Thymus (tissue), 11 donors: ENCODE measurements around the gene DNAJC22. TPM values are rescaled to one million over a fixed set of nuclear protein-coding genes. Genes with fewer than 3 reads are reported as not detected.
A peak's percentile ranks its signal among the peaks of the same experiment; 100 is the strongest.
"Not testable (repeated sequence)": the region's sequence is repeated elsewhere in the genome, so short reads cannot be mapped to it uniquely, and the experiment has no call there.

Source experiments
- DNase-seq, 9 donors: peaks; one replicate each; pipeline ENCODE4 v3.0.0-alpha.2; 2013; ENCODE audit warnings: low spot score in 9 of 9, low read depth in 6 of 9, missing footprints in 1 of 9
- H3K27ac ChIP-seq, 2 donors: one replicate each; pipeline ENCODE4 v1.5.1; 2013; ENCODE audit warnings: control low read depth in 1 of 2, low read depth in 1 of 2, low read length in 1 of 2, mild to moderate bottlenecking in 1 of 2, moderate library complexity in 1 of 2
- H3K27me3 ChIP-seq, 2 donors: one replicate each; pipeline ENCODE4 v1.5.1; 2013; ENCODE audit warnings: low read length in 1 of 2; ENCODE audit not compliant: control insufficient read depth in 2 of 2, insufficient read depth in 1 of 2
- H3K36me3 ChIP-seq, 2 donors: one replicate each; pipeline ENCODE4 v1.5.1; 2013; ENCODE audit warnings: low read length in 1 of 2, mild to moderate bottlenecking in 1 of 2, moderate library complexity in 1 of 2; ENCODE audit not compliant: control insufficient read depth in 2 of 2, insufficient read depth in 2 of 2
- H3K4me1 ChIP-seq, 2 donors: one replicate each; pipeline ENCODE4 v1.5.1; 2013; ENCODE audit warnings: low read length in 2 of 2; ENCODE audit not compliant: control insufficient read depth in 2 of 2, insufficient read depth in 2 of 2
- H3K4me3 ChIP-seq, 2 donors: one replicate each; pipeline ENCODE4 v1.5.1; 2013; ENCODE audit warnings: low read length in 2 of 2, control low read depth in 1 of 2, mild to moderate bottlenecking in 1 of 2
- H3K9me3 ChIP-seq, 2 donors: one replicate each; pipeline ENCODE4 v1.5.1; 2013; ENCODE audit warnings: low read length in 1 of 2, mild to moderate bottlenecking in 1 of 2; ENCODE audit not compliant: control insufficient read depth in 2 of 2, insufficient read depth in 1 of 2
- WGBS: extraction: QIAGEN DNeasy Blood & Tissue Kit; methylation state at CpG from one replicate; pipeline ENCODE4 v1.1.7; 2013; 5-methylcytosine and 5-hydroxymethylcytosine counted together
- polyA plus RNA-seq: library from polyadenylated mRNA; stranded (reverse); fragments of 200-250 nt; gene quantifications from one replicate; pipeline ENCODE4 v1.2.3, GENCODE V29; 2013
- total RNA-seq: library from RNA; stranded (reverse); fragments of 120-200 nt; gene quantifications from one replicate; pipeline ENCODE4 v1.2.4, GENCODE V29; 2013
- donor health status: healthy.

DNAJC22 gene
- total and polyA plus RNA-seq, 2 donors, result 0.09 to 0.27 TPM

DNA sequence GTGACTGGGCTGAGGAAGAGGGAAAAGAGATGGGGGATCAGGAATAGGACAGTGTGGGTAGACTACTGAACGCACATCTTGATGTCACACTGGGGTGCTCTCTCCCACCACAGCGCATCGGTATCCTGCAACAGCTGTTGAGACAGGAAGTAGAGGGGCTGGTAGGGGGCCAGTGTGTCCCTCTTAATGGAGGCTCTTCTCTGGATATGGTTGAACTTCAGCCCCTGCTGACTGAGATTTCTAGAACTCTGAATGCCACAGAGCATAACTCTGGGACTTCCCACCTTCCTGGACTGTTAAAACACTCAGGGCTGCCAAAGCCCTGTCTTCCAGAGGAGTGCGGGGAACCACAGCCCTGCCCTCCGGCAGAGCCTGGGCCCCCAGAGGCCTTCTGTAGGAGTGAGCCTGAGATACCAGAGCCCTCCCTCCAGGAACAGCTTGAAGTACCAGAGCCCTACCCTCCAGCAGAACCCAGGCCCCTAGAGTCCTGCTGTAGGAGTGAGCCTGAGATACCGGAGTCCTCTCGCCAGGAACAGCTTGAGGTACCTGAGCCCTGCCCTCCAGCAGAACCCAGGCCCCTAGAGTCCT, 16.6 kb upstream of the DNAJC22 start:
- H3K36me3 ChIP-seq, result peaks cover 53 to 55% of the 10 kb centered on the region in 2 donors
- peaks cover 0 to 4% of the 10 kb centered on the region in 2 donors for H3K4me1 ChIP-seq
- WGBS, result 98% methylated on average over 7 of the region's 7 CpGs
- peaks cover 24 to 48% of the 10 kb centered on the region in 2 donors for H3K27me3 ChIP-seq
- H3K4me3 ChIP-seq, result no peak overlapping the region
- peaks cover 0 to 5% of the 10 kb centered on the region in 2 donors for H3K9me3 ChIP-seq
- DNase-seq, result no peak
- H3K27ac ChIP-seq, result no peak overlapping the region

DNA sequence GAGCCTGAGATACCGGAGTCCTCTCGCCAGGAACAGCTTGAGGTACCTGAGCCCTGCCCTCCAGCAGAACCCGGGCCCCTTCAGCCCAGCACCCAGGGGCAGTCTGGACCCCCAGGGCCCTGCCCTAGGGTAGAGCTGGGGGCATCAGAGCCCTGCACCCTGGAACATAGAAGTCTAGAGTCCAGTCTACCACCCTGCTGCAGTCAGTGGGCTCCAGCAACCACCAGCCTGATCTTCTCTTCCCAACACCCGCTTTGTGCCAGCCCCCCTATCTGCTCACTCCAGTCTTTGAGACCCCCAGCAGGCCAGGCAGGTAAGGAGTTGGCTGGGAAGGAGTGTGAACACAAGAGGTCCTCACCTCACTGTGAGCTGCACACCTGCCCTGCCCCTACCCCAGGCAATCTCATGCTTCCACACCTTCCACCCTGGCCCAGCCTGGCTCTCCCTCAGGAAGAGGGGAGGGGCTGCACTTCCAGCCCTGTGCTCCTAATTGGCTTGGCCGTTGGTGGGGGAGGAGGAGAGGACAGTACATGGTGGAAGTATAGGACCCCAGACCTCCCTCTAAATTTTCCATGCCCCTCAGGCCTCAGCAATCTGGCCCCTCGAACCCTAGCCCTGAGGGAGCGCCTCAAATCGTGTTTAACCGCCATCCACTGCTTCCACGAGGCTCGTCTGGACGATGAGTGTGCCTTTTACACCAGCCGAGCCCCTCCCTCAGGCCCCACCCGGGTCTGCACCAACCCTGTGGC, 15.9 kb upstream of the DNAJC22 start:
- Histone ChIP-seq H3K27me3 (peaks cover 31 to 55% of the 10 kb centered on the region in 2 donors), H3K27ac (no peak overlapping the region), H3K4me1 (peaks cover 0 to 4% of the 10 kb centered on the region in 2 donors), H3K36me3 (peaks cover 49% of the 10 kb centered on the region in 2 donors), H3K4me3 (no peak overlapping the region), H3K9me3 (peaks cover 0 to 5% of the 10 kb centered on the region in 2 donors)
- DNase-seq, result no peak
- WGBS, result 95% methylated on average over 14 of the region's 14 CpGs

DNA sequence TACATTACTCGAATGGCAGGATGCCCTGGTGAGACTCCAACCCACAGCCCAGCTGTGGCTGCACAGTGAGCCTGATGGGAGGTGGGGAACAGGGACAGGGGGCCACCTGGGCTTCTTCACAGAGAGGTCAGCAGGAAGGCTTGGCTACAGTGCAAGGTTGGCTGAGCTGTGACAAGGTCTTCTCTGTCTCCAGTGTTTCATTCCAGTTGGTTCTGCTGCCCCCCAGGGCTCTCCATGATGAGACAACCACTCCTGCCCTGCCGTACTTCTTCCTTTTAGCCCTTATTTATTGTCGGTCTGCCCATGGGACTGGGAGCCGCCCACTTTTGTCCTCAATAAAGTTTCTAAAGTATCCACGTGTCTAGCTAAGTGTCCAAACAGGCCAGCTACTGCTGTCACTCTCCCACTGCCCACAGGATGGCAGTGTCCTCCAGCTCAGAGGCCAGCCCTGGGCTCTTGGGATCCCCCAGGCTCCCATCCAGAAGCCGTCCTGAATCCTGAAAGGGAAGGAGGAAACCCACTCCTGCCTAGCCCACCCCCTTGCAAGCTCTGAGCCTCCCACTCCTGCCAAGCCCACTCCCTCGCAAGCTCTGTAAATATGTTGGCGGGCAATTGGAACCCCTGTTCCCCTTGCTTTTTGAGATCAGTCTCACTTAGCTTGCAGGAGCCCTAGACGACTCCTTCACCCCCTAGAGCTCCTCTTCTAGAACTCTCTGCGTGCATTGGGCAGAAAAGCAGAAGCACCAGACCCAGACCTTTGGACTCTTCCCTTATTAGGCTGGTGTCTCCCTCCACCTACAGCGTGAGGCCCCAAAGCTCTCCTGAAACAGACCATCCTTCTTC, 15.1 kb upstream of the DNAJC22 start:
- 88% methylated on average over 11 of the region's 11 CpGs for WGBS
- Histone ChIP-seq H3K4me1 (peaks cover 0 to 8% of the 10 kb centered on the region in 2 donors), H3K36me3 (peaks cover 41 to 46% of the 10 kb centered on the region in 2 donors), H3K27ac (no peak overlapping the region), H3K27me3 (peaks cover 39 to 63% of the 10 kb centered on the region in 2 donors), H3K9me3 (peaks cover 2 to 5% of the 10 kb centered on the region in 2 donors), H3K4me3 (no peak overlapping the region)
- DNase-seq, result no peak

GRCh38 chr12:49332441-49332861, 14.2 kb upstream of the DNAJC22 start:
- Histone ChIP-seq H3K27me3 (peaks cover 47 to 71% of the 10 kb centered on the region in 2 donors), H3K4me3 (no peak overlapping the region), H3K9me3 (peaks cover 2 to 11% of the 10 kb centered on the region in 2 donors), H3K4me1 (peaks cover 0 to 16% of the 10 kb centered on the region in 2 donors), H3K27ac (no peak overlapping the region), H3K36me3 (peaks cover 33 to 37% of the 10 kb centered on the region in 2 donors)
- 78% methylated on average over 17 of the region's 17 CpGs for WGBS
- DNase-seq, result no peak

DNA sequence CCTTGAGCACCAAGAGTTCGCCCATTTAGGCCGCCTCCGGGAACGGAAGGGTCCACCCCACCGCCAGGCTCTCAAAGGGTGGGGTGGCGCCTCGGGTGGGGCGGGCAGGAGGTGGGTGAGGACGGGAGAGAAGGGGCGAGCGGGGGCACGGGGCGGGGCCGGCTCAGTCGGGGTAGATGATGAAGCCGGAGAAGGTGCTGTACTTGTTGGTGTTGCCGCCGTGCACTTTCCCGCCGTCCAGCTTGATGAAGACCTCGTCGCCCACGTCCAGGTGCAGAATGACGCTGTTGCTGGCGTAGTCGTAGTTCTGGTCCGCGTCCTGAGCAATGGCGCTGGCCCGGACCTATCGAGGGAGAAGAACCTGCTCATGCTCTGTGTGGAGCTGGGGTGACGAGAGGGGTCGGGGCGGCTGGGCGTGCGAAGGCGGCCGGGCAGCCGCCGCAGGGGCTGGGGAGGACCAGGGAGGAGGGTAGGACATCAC, 13.8 kb upstream of the DNAJC22 start:
- H3K4me1 ChIP-seq, result peaks cover 0 to 21% of the 10 kb centered on the region in 2 donors
- peaks cover 29 to 34% of the 10 kb centered on the region in 2 donors for H3K36me3 ChIP-seq
- WGBS, result 25% methylated on average over 40 of the region's 40 CpGs
- peaks cover 52 to 76% of the 10 kb centered on the region in 2 donors for H3K27me3 ChIP-seq
- DNase-seq, result no peak
- peak overlapping the region in 1 of 2 donors; percentile 15 for H3K4me3 ChIP-seq
- peaks cover 2 to 11% of the 10 kb centered on the region in 2 donors for H3K9me3 ChIP-seq
- no peak overlapping the region for H3K27ac ChIP-seq

- 40% methylated on average over 21 of the region's 21 CpGs for WGBS
- Histone ChIP-seq H3K36me3 (peaks cover 24 to 30% of the 10 kb centered on the region in 2 donors), H3K4me1 (peaks cover 0 to 23% of the 10 kb centered on the region in 2 donors), H3K9me3 (peaks cover 2 to 11% of the 10 kb centered on the region in 2 donors), H3K27me3 (peaks cover 60 to 85% of the 10 kb centered on the region in 2 donors)
- not testable (repeated sequence) for DNase-seq, H3K27ac ChIP-seq, H3K4me3 ChIP-seq
These were observed 12.9 kb upstream of the DNAJC22 start for GRCh38 chr12:49333778-49334177.

DNA sequence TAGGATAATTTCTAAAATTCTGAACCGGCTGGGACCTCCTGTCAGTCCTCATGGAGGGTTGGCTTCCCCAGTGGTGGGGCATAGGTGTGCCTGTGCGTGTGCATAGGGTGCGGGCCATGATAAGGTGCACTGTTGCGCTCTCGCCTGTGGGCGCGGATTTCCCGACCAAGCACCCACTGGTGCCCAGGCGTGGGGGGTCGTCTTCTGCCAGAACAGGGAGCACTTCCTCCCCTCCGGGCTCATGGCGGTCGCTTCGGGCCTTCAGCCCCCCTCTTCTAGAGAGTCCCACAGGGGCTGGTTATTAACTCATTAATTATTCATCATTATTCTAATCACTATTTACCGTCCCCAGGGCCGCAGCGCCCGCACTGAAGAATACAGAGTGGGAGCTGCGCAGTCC, 12.5 kb upstream of the DNAJC22 start:
- Histone ChIP-seq H3K4me1 (peaks cover 0 to 23% of the 10 kb centered on the region in 2 donors), H3K27ac (no peak overlapping the region), H3K9me3 (peaks cover 2 to 11% of the 10 kb centered on the region in 2 donors), H3K36me3 (peaks cover 19 to 25% of the 10 kb centered on the region in 2 donors), H3K4me3 (no peak overlapping the region), H3K27me3 (peaks cover 65 to 89% of the 10 kb centered on the region in 2 donors)
- 29% methylated on average over 19 of the region's 19 CpGs for WGBS
- no peak for DNase-seq

GRCh38 chr12:49334681-49335080, 12.0 kb upstream of the DNAJC22 start:
- peaks cover 68 to 94% of the 10 kb centered on the region in 2 donors for H3K27me3 ChIP-seq
- DNase-seq, result no peak
- H3K36me3 ChIP-seq, result peaks cover 15 to 22% of the 10 kb centered on the region in 2 donors
- H3K4me1 ChIP-seq, result peaks cover 0 to 23% of the 10 kb centered on the region in 2 donors
- no peak overlapping the region for H3K27ac ChIP-seq
- no peak overlapping the region for H3K4me3 ChIP-seq
- 56% methylated on average over 12 of the region's 12 CpGs for WGBS
- H3K9me3 ChIP-seq, result peaks cover 2 to 11% of the 10 kb centered on the region in 2 donors
